DND-41 (cell line): ENCODE results near the gene FXYD2.
A peak's percentile ranks its signal among the peaks of the same experiment; 100 is the strongest.

Source experiments
- ATAC-seq: fragments of 200-7000 bp; cut with Tn5 transposase; 3 replicates; pipeline ENCODE4 v1.9.1; 2021; ENCODE audit warnings: low read depth; ENCODE audit not compliant: insufficient read depth
- DNase-seq: peaks from one replicate; pipeline ENCODE4 v3.0.0-alpha.2; 2020
- H2AFZ ChIP-seq: 2 replicates; pipeline ENCODE4 v1.6.0; 2012; ENCODE audit warnings: low read depth, low read length
- H3K27ac ChIP-seq: 2 replicates; pipeline ENCODE4 v1.5.1; 2012; ENCODE audit warnings: low read length, inconsistent platforms
- H3K27me3 ChIP-seq: fragments of 200-600 bp; sonication (generic); 2 replicates; pipeline ENCODE4 v1.6.0; 2012; ENCODE audit warnings: low read length, mild to moderate bottlenecking, inconsistent platforms; ENCODE audit not compliant: insufficient read depth, poor library complexity
- H3K36me3 ChIP-seq: 2 replicates; pipeline ENCODE4 v1.5.1; 2012; ENCODE audit warnings: low read length, inconsistent platforms; ENCODE audit not compliant: insufficient read depth
- H3K4me1 ChIP-seq: 2 replicates; pipeline ENCODE4 v1.5.1; 2012; ENCODE audit warnings: mild to moderate bottlenecking, low read length; ENCODE audit not compliant: insufficient read depth
- H3K4me2 ChIP-seq: 2 replicates; pipeline ENCODE4 v1.6.0; 2012; ENCODE audit warnings: mild to moderate bottlenecking, moderate library complexity, low read length, inconsistent platforms; ENCODE audit not compliant: insufficient read depth
- H3K4me3 ChIP-seq, 2 experiments: fragments of 200-600 bp in 1 of 2; shearing (Covaris generic) in 1 of 2; 2 replicates each; pipeline ENCODE4 v1.5.1; 2012 to 2016; ENCODE audit warnings: inconsistent platforms in 2 of 2, low read length in 2 of 2, mild to moderate bottlenecking in 2 of 2, low read depth in 1 of 2, moderate library complexity in 1 of 2
- H3K79me2 ChIP-seq: 2 replicates; pipeline ENCODE4 v1.6.0; 2012; ENCODE audit warnings: low read length, inconsistent platforms; ENCODE audit not compliant: insufficient read depth
- H3K9ac ChIP-seq: 2 replicates; pipeline ENCODE4 v1.6.0; 2012; ENCODE audit warnings: low read depth, mild to moderate bottlenecking, inconsistent platforms, low read length, moderate library complexity
- H3K9me3 ChIP-seq: 2 replicates; pipeline ENCODE4 v1.5.1; 2012; ENCODE audit warnings: low read length, moderate library complexity, mild to moderate bottlenecking, inconsistent platforms; ENCODE audit not compliant: insufficient read depth, severe bottlenecking
- H4K20me1 ChIP-seq: 2 replicates; pipeline ENCODE4 v1.6.0; 2012; ENCODE audit warnings: low read length; ENCODE audit not compliant: insufficient read depth
- CTCF ChIP-seq: IDR thresholded peaks from 2 replicates; pipeline ENCODE4 v1.5.1; 2012; ENCODE audit warnings: borderline replicate concordance, low read length, moderate library complexity, mild to moderate bottlenecking; ENCODE audit not compliant: poor library complexity, severe bottlenecking; ENCODE audit errors: extremely low read depth
- EZH2 ChIP-seq: IDR thresholded peaks from 3 replicates; pipeline ENCODE4 v1.6.1; 2012; ENCODE audit warnings: borderline replicate concordance, low read depth, mild to moderate bottlenecking, moderate library complexity, low read length, inconsistent platforms; ENCODE audit not compliant: severe bottlenecking

FXYD2 gene

GRCh38 chr11:117820071-117820470 lies 4.5 kb downstream of the FXYD2 start:
- H3K4me3 ChIP-seq = no peak overlapping the region
- peaks cover 33% of the 10 kb centered on the region for H3K79me2 ChIP-seq
- H3K27ac ChIP-seq = peak overlapping the region; percentile 27; the same call in 1 of the 2 replicates
- no peak overlapping the region for H3K9ac ChIP-seq
- ATAC-seq (no peak), DNase-seq (no peak)
- H3K27me3 ChIP-seq = no peaks in the 10 kb centered on the region
- H3K4me1 ChIP-seq = peaks cover 87% of the 10 kb centered on the region
- H3K4me2 ChIP-seq = no peak overlapping the region
- H3K36me3 ChIP-seq = peaks cover 62% of the 10 kb centered on the region
- H4K20me1 ChIP-seq = no peaks in the 10 kb centered on the region; the same call in 1 of the 2 replicates
- H3K9me3 ChIP-seq = no peaks in the 10 kb centered on the region
- TF ChIP-seq EZH2 (no peak), CTCF (no peak)
- no peak overlapping the region for H2AFZ ChIP-seq

GRCh38 chr11:117819096-117820040 lies 5.2 kb downstream of the FXYD2 start:
- Histone ChIP-seq H4K20me1 (no peaks in the 10 kb centered on the region; the same call in 1 of the 2 replicates), H3K79me2 (peaks cover 26% of the 10 kb centered on the region), H3K4me1 (peaks cover 87% of the 10 kb centered on the region), H3K27ac (peak overlapping the region; percentile 69), H3K27me3 (no peaks in the 10 kb centered on the region), H3K36me3 (peaks cover 61% of the 10 kb centered on the region), H3K4me2 (no peak overlapping the region), H3K9ac (0 out of 2 replicates have a peak overlapping the region, but pooled peaks have one; percentile 7), H2AFZ (no peak overlapping the region), H3K4me3 (no peak overlapping the region), H3K9me3 (no peaks in the 10 kb centered on the region)
- TF ChIP-seq CTCF (peak; percentile 55), EZH2 (no peak)
- ATAC-seq = no peak
- DNase-seq = peak; percentile 52

GRCh38 chr11:117818041-117818873 lies 6.3 kb downstream of the FXYD2 start:
- no peaks in the 10 kb centered on the region for H3K27me3 ChIP-seq
- peak overlapping the region; percentile 69 for H3K27ac ChIP-seq
- H3K4me3 ChIP-seq = no peak overlapping the region
- no peak overlapping the region for H3K9ac ChIP-seq
- H4K20me1 ChIP-seq = no peaks in the 10 kb centered on the region; the same call in 1 of the 2 replicates
- no peak overlapping the region for H3K4me2 ChIP-seq
- H3K9me3 ChIP-seq = no peaks in the 10 kb centered on the region
- peak; percentile 52 for DNase-seq
- TF ChIP-seq CTCF = no peak
- peaks cover 77% of the 10 kb centered on the region for H3K4me1 ChIP-seq
- peaks cover 21% of the 10 kb centered on the region for H3K79me2 ChIP-seq
- ATAC-seq = peak; percentile 23
- H3K36me3 ChIP-seq = peaks cover 61% of the 10 kb centered on the region
- H2AFZ ChIP-seq = no peak overlapping the region
